Neural crest cell (in vitro differentiated cells): Measurements from ENCODE around the gene GALK1. TPM values are rescaled to one million over a fixed set of nuclear protein-coding genes. Genes with fewer than 3 reads are reported as not detected.

ENCODE experiments used
- DNase-seq: peaks from one replicate; pipeline ENCODE4 v3.0.0; 2021; ENCODE audit warnings: low read depth, mixed read lengths, low spot score
- H3K27ac Mint-ChIP-seq: one replicate; pipeline ENCODE4 v1.8.0; 2021; ENCODE audit warnings: mild to moderate bottlenecking, mixed read lengths; ENCODE audit not compliant: unreplicated experiment
- H3K27me3 Mint-ChIP-seq: 2 replicates; pipeline ENCODE4 v1.8.0; 2021; ENCODE audit warnings: low read depth, mild to moderate bottlenecking, mixed read lengths
- H3K36me3 Mint-ChIP-seq: 2 replicates; pipeline ENCODE4 v1.8.0; 2021; ENCODE audit warnings: low read depth, mild to moderate bottlenecking, mixed read lengths
- H3K4me1 Mint-ChIP-seq: 2 replicates; pipeline ENCODE4 v1.8.0; 2021; ENCODE audit warnings: mixed read lengths
- H3K4me3 Mint-ChIP-seq: one replicate; pipeline ENCODE4 v1.8.0; 2021; ENCODE audit warnings: mild to moderate bottlenecking, mixed read lengths
- H3K9me3 Mint-ChIP-seq: 2 replicates; pipeline ENCODE4 v1.8.0; 2021; ENCODE audit warnings: mixed read lengths
- CTCF ChIP-seq: fragments of 200-600 bp; sonication (generic); conservative IDR thresholded peaks from 2 replicates; pipeline ENCODE4 v1.5.0; 2021; ENCODE audit warnings: antibody characterized with exemption, mild to moderate bottlenecking
- total RNA-seq: library from RNA; stranded (reverse); gene quantifications from 2 replicates; pipeline ENCODE4 v1.2.1, GENCODE V29; 2021

The GALK1 gene
- total RNA-seq, 1 donor from 2014 or later, result 13.1 TPM

GRCh38 chr17:75754378-75755204, 10.4 kb downstream of the GALK1 start:
- DNase-seq, result no peak
- Mint-ChIP-seq H3K27me3 (no peaks in the 10 kb centered on the region), H3K9me3 (no peaks in the 10 kb centered on the region), H3K27ac (peak overlapping the region; percentile 53), H3K4me3 (peak overlapping the region; percentile 42), H3K36me3 (no peaks in the 10 kb centered on the region), H3K4me1 (peaks cover 10% of the 10 kb centered on the region)
- no peak for TF ChIP-seq CTCF

GRCh38 chr17:75753514-75754377, 11.2 kb downstream of the GALK1 start:
- DNase-seq, result peak; percentile 62
- Mint-ChIP-seq H3K27me3 (no peaks in the 10 kb centered on the region), H3K27ac (no peak overlapping the region), H3K9me3 (no peaks in the 10 kb centered on the region), H3K4me3 (no peak overlapping the region), H3K4me1 (peaks cover 13% of the 10 kb centered on the region), H3K36me3 (no peaks in the 10 kb centered on the region)
- TF ChIP-seq CTCF, result peak; percentile 65

GRCh38 chr17:75752802-75753513, 12.0 kb downstream of the GALK1 start:
- Mint-ChIP-seq H3K9me3 (no peaks in the 10 kb centered on the region), H3K27ac (no peak overlapping the region), H3K4me3 (no peak overlapping the region), H3K36me3 (no peaks in the 10 kb centered on the region), H3K27me3 (no peaks in the 10 kb centered on the region), H3K4me1 (peaks cover 13% of the 10 kb centered on the region)
- DNase-seq, result no peak
- no peak for TF ChIP-seq CTCF

GRCh38 chr17:75752405-75752709, 12.6 kb downstream of the GALK1 start:
- Mint-ChIP-seq H3K4me3 (peak overlapping the region; percentile 49), H3K27ac (peak overlapping the region; percentile 86)
- no peak for TF ChIP-seq CTCF

GRCh38 chr17:75751676-75752404, 13.2 kb downstream of the GALK1 start:
- no peak for TF ChIP-seq CTCF
- Mint-ChIP-seq H3K27ac (no peak overlapping the region), H3K4me3 (no peak overlapping the region), H3K27me3 (no peaks in the 10 kb centered on the region), H3K9me3 (no peaks in the 10 kb centered on the region), H3K36me3 (no peaks in the 10 kb centered on the region), H3K4me1 (peaks cover 17% of the 10 kb centered on the region)
- DNase-seq, result no peak

More at GRCh38 chr17:75752405-75752709, 12.6 kb downstream of the GALK1 start:
- Mint-ChIP-seq H3K4me1 (peaks cover 17% of the 10 kb centered on the region), H3K9me3 (no peaks in the 10 kb centered on the region), H3K36me3 (no peaks in the 10 kb centered on the region), H3K27me3 (no peaks in the 10 kb centered on the region)
- DNase-seq, result no peak
